Astrocyte of the hippocampus (primary cell): Measurements from ENCODE around the gene ISM2.

Experiments
- DNase-seq: peaks from one replicate; pipeline ENCODE4 v3.0.0; 2011; ENCODE audit warnings: low read depth, low spot score

Gene ISM2

DNA sequence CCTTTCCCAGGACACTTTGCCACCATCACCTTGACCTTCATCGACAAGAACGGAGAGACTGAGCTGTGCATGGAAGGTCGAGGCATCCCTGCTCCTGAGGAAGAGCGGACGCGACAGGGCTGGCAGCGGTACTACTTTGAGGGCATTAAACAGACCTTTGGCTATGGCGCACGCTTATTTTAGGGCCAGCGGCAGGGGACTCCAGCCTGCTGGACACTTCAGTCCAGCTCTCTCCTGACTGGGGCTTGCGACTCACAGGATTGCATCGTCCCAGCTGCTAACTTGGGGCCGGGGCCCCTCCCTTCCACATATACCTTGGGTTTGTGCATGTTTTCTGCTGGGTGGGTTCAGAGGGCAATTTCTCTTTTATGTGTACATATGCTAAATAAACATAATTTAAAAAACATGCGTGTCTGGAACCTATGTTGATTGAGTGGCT is 29.5 kb downstream of the ISM2 start:
- DNase-seq: no peak

DNA sequence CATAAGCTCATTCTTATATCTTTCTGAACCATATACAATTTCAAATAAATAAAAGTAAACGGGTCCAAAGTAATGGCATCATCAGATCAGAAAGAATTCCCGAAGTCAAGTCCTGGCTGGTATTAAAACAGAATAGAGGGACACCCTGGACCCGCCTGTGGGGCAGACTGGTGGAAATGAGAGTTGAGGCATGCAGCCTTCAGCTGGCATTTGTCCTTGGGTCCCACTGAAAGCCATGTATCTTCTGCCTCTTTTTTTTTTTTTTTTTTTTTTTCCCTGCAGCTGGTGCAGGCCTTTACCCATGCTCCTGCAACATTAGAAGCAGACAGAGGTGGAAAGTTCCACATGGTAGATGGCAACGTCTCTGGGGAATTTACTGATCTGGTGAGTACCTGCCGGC is 30.8 kb downstream of the ISM2 start:
- no peak for DNase-seq

GRCh38 chr14:77459072-77459723 is 39.4 kb downstream of the ISM2 start:
- peak; percentile 84 for DNase-seq

GRCh38 chr14:77458249-77458950 is 40.2 kb downstream of the ISM2 start:
- DNase-seq: peak; percentile 45

DNA sequence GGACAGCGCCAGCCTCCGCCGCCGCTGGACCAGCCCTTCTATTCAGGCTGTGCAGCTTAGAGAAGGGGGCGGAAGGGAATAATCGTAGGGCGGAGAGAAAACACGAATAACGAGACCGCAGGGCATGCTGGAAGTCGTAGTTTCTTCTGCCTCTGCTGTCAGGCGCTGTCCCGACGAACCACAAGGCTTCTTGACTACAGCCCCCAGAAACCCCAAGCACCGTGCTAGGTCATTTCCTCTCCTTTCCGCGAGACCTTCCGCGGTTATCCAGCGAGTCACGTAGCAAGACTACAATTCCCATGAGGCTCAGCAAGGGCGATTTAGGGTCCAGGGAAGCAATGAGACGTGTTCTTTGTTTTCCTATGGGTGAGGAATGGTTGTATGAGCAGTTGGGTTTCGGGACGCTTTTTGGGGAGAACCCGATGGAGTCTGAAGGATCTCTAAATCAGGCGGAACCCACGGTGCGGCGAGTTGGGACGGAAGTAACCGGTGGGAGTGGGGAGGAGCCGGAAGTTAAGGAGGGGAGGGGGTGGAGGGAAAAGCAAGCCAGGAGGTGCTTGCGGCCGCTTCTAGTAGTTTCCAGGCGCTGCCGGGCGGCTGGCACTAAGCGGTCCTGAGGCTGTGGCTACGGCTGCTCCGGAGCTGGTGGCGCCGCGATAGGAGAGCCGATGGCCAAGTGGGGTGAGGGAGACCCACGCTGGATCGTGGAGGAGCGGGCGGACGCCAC is 40.9 kb downstream of the ISM2 start, which contains the start of the genes AHSA1 and VIPAS39:
AHSA1 (plus strand) TSS at position 572 of the 727 bp plus-strand sequence; CDS start at position 669, 97 bp downstream.
VIPAS39 (minus strand) TSS at position 80 of the 727 bp plus-strand sequence. CDS start 3,499 bp downstream, outside the sequence.
- DNase-seq: peak; percentile 99

GRCh38 chr14:77457115-77457521 is 41.5 kb downstream of the ISM2 start:
- DNase-seq: no peak

DNA sequence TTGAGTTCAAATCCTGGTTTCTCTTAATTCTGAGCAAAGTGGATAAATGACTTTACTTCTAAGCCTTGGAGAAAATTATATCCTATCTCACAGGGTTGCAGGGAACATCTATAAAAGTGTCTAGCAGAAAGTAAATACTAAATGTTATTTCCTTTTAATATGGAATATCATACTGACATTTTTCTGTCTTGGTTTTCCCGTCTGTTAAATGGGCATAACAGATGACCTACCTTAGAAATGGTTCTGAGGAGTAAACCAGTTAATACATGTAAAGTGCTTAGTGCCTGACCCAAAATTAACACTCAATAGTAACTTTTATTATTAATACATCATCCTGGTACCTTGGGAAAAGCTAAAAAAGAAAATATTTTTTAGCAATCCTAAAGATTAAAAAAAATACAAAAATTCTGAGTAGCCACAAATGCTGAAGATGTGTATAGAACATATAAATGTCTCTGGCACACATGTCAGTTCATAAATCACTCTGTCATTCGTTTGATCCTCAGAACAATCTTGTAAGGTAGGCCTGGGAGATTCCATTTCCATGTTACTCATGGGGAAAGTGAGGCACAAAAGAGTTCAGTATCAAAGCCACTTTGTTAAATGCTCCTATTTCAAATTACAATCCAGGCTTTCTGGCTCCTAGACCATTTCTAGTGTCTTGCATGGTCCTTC is 42.5 kb downstream of the ISM2 start:
- DNase-seq: no peak

DNA sequence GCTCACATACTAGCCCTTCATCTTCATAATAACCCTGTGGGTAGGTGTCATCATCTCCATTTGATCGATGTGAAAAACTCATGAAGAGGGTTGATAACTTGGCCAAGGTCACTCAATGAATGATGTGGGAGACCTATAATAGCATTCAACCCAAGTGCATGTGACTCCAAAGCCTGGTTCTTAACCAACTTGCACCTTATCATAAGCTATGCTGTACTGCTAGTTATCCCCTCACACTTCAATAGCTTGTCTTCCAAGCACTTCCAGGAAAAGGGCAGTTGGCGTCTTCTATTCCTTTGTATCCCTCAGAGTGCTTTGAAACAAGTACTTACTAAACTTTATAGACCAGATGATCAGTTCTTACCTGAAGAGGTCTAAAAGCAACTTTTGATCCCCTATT is 56.4 kb downstream of the ISM2 start:
- no peak for DNase-seq

GRCh38 chr14:77439861-77440260 is 58.8 kb downstream of the ISM2 start:
- DNase-seq: no peak

- no peak for DNase-seq
Measured at GRCh38 chr14:77438596-77438995, 60.0 kb downstream of the ISM2 start.

GRCh38 chr14:77436042-77436441 is 62.6 kb downstream of the ISM2 start:
- DNase-seq: peak; percentile 36

- DNase-seq: no peak
Measured at GRCh38 chr14:77426396-77426795, 72.2 kb downstream of the ISM2 start.

DNA sequence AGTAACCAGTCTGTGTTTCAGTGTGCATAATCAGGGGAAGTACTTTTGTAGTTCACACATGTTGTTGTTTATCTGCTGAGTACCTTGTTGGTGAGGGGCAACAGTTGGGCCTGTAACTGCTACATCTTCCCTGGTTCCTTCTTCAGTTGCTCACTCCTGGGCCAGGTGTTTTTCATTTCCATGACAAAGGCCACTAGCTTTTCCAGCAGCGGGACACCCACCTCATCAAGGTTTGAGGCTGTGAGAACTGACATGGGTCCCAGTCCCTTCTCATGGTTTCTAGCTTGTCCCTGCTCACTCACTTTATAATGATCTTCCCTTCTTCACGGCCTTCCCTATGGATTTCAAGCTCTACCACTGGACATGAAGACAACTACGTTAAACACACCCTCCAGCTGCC is 73.8 kb downstream of the ISM2 start:
- no peak for DNase-seq
